H1 (cell line): Measurements from ENCODE around the gene TNFRSF18. TPM values are rescaled to one million over a fixed set of nuclear protein-coding genes. Genes with fewer than 3 reads are reported as not detected.

Experiments used
- ATF3 ChIP-seq: IDR thresholded peaks from 2 replicates; pipeline ENCODE4 v1.6.1; 2011; ENCODE audit warnings: low read depth, mild to moderate bottlenecking, low read length; ENCODE audit not compliant: insufficient read depth
- BCL11A ChIP-seq, 2 experiments: IDR thresholded peaks; one replicate each; pipeline ENCODE4 v1.6.1; 2011; ENCODE audit warnings: low read depth in 2 of 2, low read length in 2 of 2, mild to moderate bottlenecking in 2 of 2
- BRCA1 ChIP-seq: IDR thresholded peaks from 2 replicates; pipeline ENCODE4 v1.6.1; 2012; ENCODE audit warnings: low read depth, low read length, improper control_type of control experiment
- CEBPB ChIP-seq: IDR thresholded peaks from 2 replicates; pipeline ENCODE4 v1.6.1; 2012; ENCODE audit warnings: low read depth, low read length
- CHD2 ChIP-seq: IDR thresholded peaks from 2 replicates; pipeline ENCODE4 v1.6.1; 2012; ENCODE audit warnings: low read length, improper control_type of control experiment
- CREB1 ChIP-seq: IDR thresholded peaks from 2 replicates; pipeline ENCODE4 v1.6.1; 2012; ENCODE audit warnings: inconsistent platforms
- EP300 ChIP-seq, 2 experiments: IDR thresholded peaks; 1 replicate in 1 of 2; 2 replicates in 1 of 2; pipeline ENCODE4 v1.6.1; 2011 to 2012; ENCODE audit warnings: low read depth in 2 of 2, low read length in 2 of 2, mild to moderate bottlenecking in 2 of 2, borderline replicate concordance in 1 of 2, inconsistent platforms in 1 of 2, moderate library complexity in 1 of 2
- FOSL1 ChIP-seq: IDR thresholded peaks from 2 replicates; pipeline ENCODE4 v1.6.1; 2011; ENCODE audit warnings: mild to moderate bottlenecking, low read depth, low read length, moderate library complexity; ENCODE audit not compliant: insufficient read depth
- HDAC2 ChIP-seq, 2 experiments: fragments of 300-600 bp in 1 of 2; sonication (generic) in 1 of 2; IDR thresholded peaks; 2 replicates each; pipeline ENCODE4 v1.6.1; 2011 to 2012; ENCODE audit warnings: low read depth in 2 of 2, low read length in 2 of 2, mild to moderate bottlenecking in 2 of 2, moderate library complexity in 2 of 2, borderline replicate concordance in 1 of 2, inconsistent platforms in 1 of 2
- HDAC6 ChIP-seq: IDR thresholded peaks from one replicate; pipeline ENCODE4 v1.7.1; 2012; ENCODE audit warnings: low read depth, mild to moderate bottlenecking, inconsistent platforms, low read length, moderate library complexity
- MAFK ChIP-seq: IDR thresholded peaks from 2 replicates; pipeline ENCODE4 v1.6.1; 2012; ENCODE audit warnings: low read depth, mild to moderate bottlenecking, improper control_type of control experiment, low read length
- POLR2AphosphoS5 ChIP-seq: IDR thresholded peaks from 2 replicates; pipeline ENCODE4 v1.6.1; 2011; ENCODE audit warnings: low read depth, low read length
- POU5F1 ChIP-seq: IDR thresholded peaks from 2 replicates; pipeline ENCODE4 v1.6.1; 2011; ENCODE audit warnings: low read depth, mild to moderate bottlenecking, low read length, moderate library complexity
- RBBP5 ChIP-seq: IDR thresholded peaks from 2 replicates; pipeline ENCODE4 v1.7.1; 2012; ENCODE audit warnings: low read depth, mild to moderate bottlenecking, inconsistent platforms, low read length, moderate library complexity, borderline replicate concordance
- RNF2 ChIP-seq: fragments of 200-900, 300-1000 bp; sonication (generic); IDR thresholded peaks from 2 replicates; pipeline ENCODE4 v1.7.1; 2016; ENCODE audit warnings: borderline replicate concordance, low read depth, mild to moderate bottlenecking, antibody characterized with exemption, low read length; ENCODE audit not compliant: poor library complexity, severe bottlenecking; ENCODE audit errors: missing control alignments
- SIN3A ChIP-seq, 2 experiments: IDR thresholded peaks in 1 of 2; conservative IDR thresholded peaks in 1 of 2; 2 replicates each; pipeline ENCODE4 v1.6.1; 2011 to 2012; ENCODE audit warnings: low read length in 2 of 2, improper control_type of control experiment in 1 of 2, low read depth in 1 of 2, mild to moderate bottlenecking in 1 of 2
- SIRT6 ChIP-seq: IDR thresholded peaks from one replicate; pipeline ENCODE4 v1.7.1; 2012; ENCODE audit warnings: low read length, inconsistent platforms
- SP1 ChIP-seq: IDR thresholded peaks from 2 replicates; pipeline ENCODE4 v1.6.1; 2011; ENCODE audit warnings: low read depth, low read length
- SP4 ChIP-seq: IDR thresholded peaks from 2 replicates; pipeline ENCODE4 v1.6.1; 2012; ENCODE audit warnings: low read length, inconsistent platforms
- SUZ12 ChIP-seq: fragments of 200-600 bp; sonication (generic); IDR thresholded peaks from 2 replicates; pipeline ENCODE4 v1.6.1; 2012; ENCODE audit warnings: mild to moderate bottlenecking, inconsistent platforms, low read length, moderate library complexity, mixed read lengths
- TEAD4 ChIP-seq: IDR thresholded peaks from 2 replicates; pipeline ENCODE4 v1.6.1; 2012; ENCODE audit warnings: low read depth, low read length, inconsistent platforms, mixed read lengths
- YY1 ChIP-seq: IDR thresholded peaks from 2 replicates; pipeline ENCODE4 v1.6.1; 2011; ENCODE audit warnings: low read depth, mild to moderate bottlenecking, low read length
- polyA plus RNA-seq, 7 experiments: library from polyadenylated mRNA; depleted of rRNA in 3 of 7; stranded (reverse) in 5 of 7; unstranded in 2 of 7; fragments of >200 nt in 5 of 7; fragments of 200-250 nt in 2 of 7; gene quantifications; 1 replicate in 5 of 7; 2 replicates in 1 of 7; 4 replicates in 1 of 7; pipeline versions ENCODE4 v1.2.1 to v1.2.3, GENCODE V29; 2011 to 2013; ENCODE audit warnings: missing spikeins in 2 of 7, mixed read lengths in 2 of 7
- total RNA-seq: library from RNA; stranded (reverse); fragmentation: NEBNext Ultra II Directional; extraction: Animal tissue kit (Norgen Biotek cat#: 25700); gene quantifications from 2 replicates; pipeline ENCODE4 v1.2.1, GENCODE V29; 2021

Gene TNFRSF18
- total and polyA plus RNA-seq, 2 of the 8 experiments (the other 6 are each of a cell fraction or from before 2014, with no cell fraction given): 1.5 to 2.5 TPM

GRCh38 chr1:1231400-1232207 is 25.2 kb upstream of the TNFRSF18 start, which contains the start of gene SDF4 (continued):
- TF ChIP-seq CHD2 (peak; percentile 43; the same call in 1 of the 2 replicates), SUZ12 (no peak), ATF3 (peak; percentile 88), SP1 (peak; percentile 69; the same call in 1 of the 2 replicates), HDAC2 (IDR thresholded peaks at IDR 0.05; ENCODE audit: borderline replicate concordance in 1 of 2, low read depth in 2 of 2, low read length in 2 of 2) (no peak), POU5F1 (no peak), BCL11A (IDR thresholded peaks at IDR 0.05; ENCODE audit: low read depth in 2 of 2, low read length in 2 of 2) (no peak), MAFK (no peak), RNF2 (no peak), RBBP5 (peak; percentile 49; the same call in 1 of the 2 replicates), EP300 (IDR thresholded peaks at IDR 0.05; ENCODE audit: borderline replicate concordance in 1 of 2, low read depth in 2 of 2, low read length in 2 of 2) (no peak), CREB1 (peak; percentile 73), FOSL1 (0 out of 2 replicates have a peak, but pooled peaks have one; percentile 39), SIRT6 (no peak), POLR2AphosphoS5 (peak; percentile 49; the same call in 1 of the 2 replicates), YY1 (peak; percentile 99), TEAD4 (no peak), SP4 (0 out of 2 replicates have a peak, but pooled peaks have one; percentile 73), SIN3A (conservative IDR thresholded peaks at IDR 0.05 in 1 of 2, IDR thresholded peaks at IDR 0.05 in 1 of 2; ENCODE audit: low read depth in 1 of 2, low read length in 2 of 2) (peak; percentile 30 to 71; a peak in 2 of 4 replicates), BRCA1 (no peak), CEBPB (no peak), HDAC6 (no peak)
